IPS-18c (cell line): ENCODE results near the gene ORAI2.
"Not testable (repeated sequence)": the region's sequence is repeated elsewhere in the genome, so short reads cannot be mapped to it uniquely, and the experiment has no call there.

ENCODE experiments used
- H3K4me3 ChIP-seq: 2 replicates; pipeline ENCODE4 v1.7.0; 2013; ENCODE audit warnings: low read depth, mild to moderate bottlenecking, low read length, moderate library complexity; ENCODE audit not compliant: insufficient read depth
- H3K9me3 ChIP-seq: one replicate; pipeline ENCODE4 v1.6.1; 2013; ENCODE audit warnings: mild to moderate bottlenecking, low read length, moderate library complexity; ENCODE audit not compliant: control insufficient read depth, insufficient read depth

ORAI2 gene

GRCh38 chr7:102474116-102474515, 40.7 kb downstream of the ORAI2 start:
- H3K9me3 ChIP-seq, H3K4me3 ChIP-seq: not testable (repeated sequence)

- not testable (repeated sequence) for H3K4me3 ChIP-seq, H3K9me3 ChIP-seq
These were observed 41.5 kb downstream of the ORAI2 start for GRCh38 chr7:102474736-102475435.

- not testable (repeated sequence) for H3K4me3 ChIP-seq
These were observed 45.2 kb downstream of the ORAI2 start, which contains the start of gene POLR2J for GRCh38 chr7:102478314-102479208. POLR2J (minus strand) TSS chr7:102478922; CDS start chr7:102478860, 62 bp downstream.

GRCh38 chr7:102479209-102479584, 45.8 kb downstream of the ORAI2 start:
- H3K4me3 ChIP-seq, H3K9me3 ChIP-seq: not testable (repeated sequence)

More at GRCh38 chr7:102478314-102479208, 45.2 kb downstream of the ORAI2 start, which contains the start of gene POLR2J:
- not testable (repeated sequence) for H3K9me3 ChIP-seq

- not testable (repeated sequence) for H3K4me3 ChIP-seq, H3K9me3 ChIP-seq
These were observed 46.7 kb downstream of the ORAI2 start for GRCh38 chr7:102479982-102480637.

GRCh38 chr7:102481962-102482361, 48.6 kb downstream of the ORAI2 start:
- H3K4me3 ChIP-seq, H3K9me3 ChIP-seq: not testable (repeated sequence)

- not testable (repeated sequence) for H3K4me3 ChIP-seq, H3K9me3 ChIP-seq
These were observed 50.9 kb downstream of the ORAI2 start for GRCh38 chr7:102484317-102484716.

- not testable (repeated sequence) for H3K9me3 ChIP-seq, H3K4me3 ChIP-seq
These were observed 57.2 kb downstream of the ORAI2 start for GRCh38 chr7:102490529-102491075.

- not testable (repeated sequence) for H3K4me3 ChIP-seq, H3K9me3 ChIP-seq
These were observed 60.0 kb downstream of the ORAI2 start for GRCh38 chr7:102493220-102493935.

- H3K9me3 ChIP-seq, H3K4me3 ChIP-seq: not testable (repeated sequence)
These were observed 60.7 kb downstream of the ORAI2 start for GRCh38 chr7:102494026-102494425.

GRCh38 chr7:102494473-102495149, 61.2 kb downstream of the ORAI2 start:
- not testable (repeated sequence) for H3K9me3 ChIP-seq, H3K4me3 ChIP-seq

GRCh38 chr7:102496861-102497260, 63.5 kb downstream of the ORAI2 start:
- H3K9me3 ChIP-seq, H3K4me3 ChIP-seq: not testable (repeated sequence)

GRCh38 chr7:102497308-102497707, 63.9 kb downstream of the ORAI2 start:
- not testable (repeated sequence) for H3K4me3 ChIP-seq, H3K9me3 ChIP-seq

- H3K4me3 ChIP-seq, H3K9me3 ChIP-seq: not testable (repeated sequence)
These were observed 64.9 kb downstream of the ORAI2 start for GRCh38 chr7:102498321-102498720.

GRCh38 chr7:102503141-102503540, 69.8 kb downstream of the ORAI2 start:
- H3K4me3 ChIP-seq, H3K9me3 ChIP-seq: not testable (repeated sequence)

GRCh38 chr7:102505298-102506185, 72.2 kb downstream of the ORAI2 start:
- not testable (repeated sequence) for H3K4me3 ChIP-seq, H3K9me3 ChIP-seq
